ENCODE data around the gene SPTLC3.
"Not testable (repeated sequence)": the region's sequence is repeated elsewhere in the genome, so short reads cannot be mapped to it uniquely, and the experiment has no call there.

Gene SPTLC3
- total RNA-seq: 0 to 4.7 (median 1.3) reads per million in 17 experiments

- DNase-seq: peak; percentile 18 to 35 (median 20)
Observed at GRCh38 chr20:13008761-13009681, at the start of gene SPTLC3. Gene SPTLC3 (plus strand): TSS chr20:13008972. CDS start chr20:13009268, 296 bp downstream.

- no peak for DNase-seq
Observed at GRCh38 chr20:12961725-12962124, 47.0 kb upstream of the SPTLC3 start.

GRCh38 chr20:12962895-12963294 lies 45.9 kb upstream of the SPTLC3 start:
- DNase-seq: no peak

DNA sequence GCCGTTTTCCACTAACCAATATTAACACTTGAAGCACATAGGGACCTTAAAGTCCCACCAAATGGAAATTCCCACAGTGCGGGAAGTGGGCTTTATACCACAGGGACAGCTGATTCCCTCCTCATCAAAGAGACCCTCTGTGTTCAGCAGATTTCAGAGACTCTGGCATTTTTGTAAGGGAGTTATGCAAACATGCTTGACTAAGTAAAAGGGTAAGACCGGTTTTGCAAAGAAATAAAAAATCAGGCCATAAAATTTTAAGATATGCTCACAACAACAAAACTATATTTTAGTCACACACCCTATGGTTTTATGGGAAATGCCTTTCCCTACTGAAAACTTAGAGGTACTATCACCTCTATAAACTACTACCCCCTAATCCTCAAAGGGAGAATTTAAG lies 45.4 kb upstream of the SPTLC3 start:
- DNase-seq: no peak

- DNase-seq: peak in 1 of 4 experiments; percentile 14
Observed at GRCh38 chr20:12965212-12965869, 43.4 kb upstream of the SPTLC3 start.

GRCh38 chr20:12965870-12966251 lies 42.9 kb upstream of the SPTLC3 start:
- no peak for DNase-seq

DNA sequence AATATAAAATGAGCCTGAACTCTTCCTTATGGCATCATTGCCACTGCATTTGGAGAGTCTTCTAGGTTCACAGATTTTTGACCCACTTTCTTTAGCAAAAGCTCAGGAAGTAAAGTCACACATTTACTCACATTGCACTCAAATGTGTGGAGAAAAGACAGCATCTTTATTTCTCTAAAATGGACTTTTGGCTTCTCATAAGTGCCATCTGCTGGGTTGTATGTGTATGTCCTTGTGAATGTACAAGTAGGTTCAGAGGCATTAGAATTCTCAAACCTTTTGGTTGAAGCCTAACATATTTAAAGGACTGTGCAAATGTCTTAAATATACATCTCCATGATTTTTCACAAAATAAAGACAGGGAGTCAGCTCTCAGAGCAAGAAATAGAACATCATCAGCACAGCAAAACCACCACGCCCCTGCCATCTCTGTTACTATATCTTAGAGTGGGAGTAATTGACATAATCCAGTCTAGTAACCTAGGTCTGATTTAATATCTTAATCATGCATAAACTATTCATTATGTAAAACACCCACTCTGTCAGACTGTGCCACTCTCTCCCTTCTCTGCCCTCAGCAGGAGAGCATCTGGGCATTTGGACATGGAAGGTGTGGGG lies 42.2 kb upstream of the SPTLC3 start:
- DNase-seq: peak in 2 of 4 experiments; percentile 4 to 12

- DNase-seq: no peak
Observed at GRCh38 chr20:12967932-12968331, 40.8 kb upstream of the SPTLC3 start.

GRCh38 chr20:12968472-12968871 lies 40.3 kb upstream of the SPTLC3 start:
- no peak for DNase-seq

DNA sequence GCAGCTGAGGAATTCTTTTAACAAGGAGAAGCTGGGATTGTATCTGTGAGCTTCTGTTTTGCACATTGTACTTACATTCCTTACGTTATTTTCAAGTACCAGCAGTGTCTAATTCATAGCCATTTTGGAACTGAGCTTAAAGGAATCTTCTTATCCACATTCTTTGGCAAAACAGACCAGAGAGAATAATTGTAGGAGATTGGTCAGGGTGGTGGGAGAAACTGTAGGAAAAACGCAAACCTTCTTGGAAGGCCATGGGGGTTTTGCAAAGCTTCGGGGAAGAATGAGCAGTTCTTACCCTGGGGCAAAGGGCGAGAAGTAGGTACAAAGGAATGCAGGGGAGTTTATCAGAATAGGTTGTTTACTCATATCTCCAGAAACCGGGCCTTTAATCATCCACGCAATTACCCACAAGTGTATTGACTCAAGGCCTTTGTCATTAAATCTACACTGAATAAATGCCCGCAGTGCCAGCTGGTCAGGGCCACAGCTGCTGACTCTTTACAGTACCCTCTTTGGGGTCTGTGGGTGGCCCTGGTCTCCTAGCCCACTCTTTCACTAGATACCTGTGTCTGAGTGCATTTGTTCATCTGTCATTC lies 39.6 kb upstream of the SPTLC3 start:
- no peak for DNase-seq

DNA sequence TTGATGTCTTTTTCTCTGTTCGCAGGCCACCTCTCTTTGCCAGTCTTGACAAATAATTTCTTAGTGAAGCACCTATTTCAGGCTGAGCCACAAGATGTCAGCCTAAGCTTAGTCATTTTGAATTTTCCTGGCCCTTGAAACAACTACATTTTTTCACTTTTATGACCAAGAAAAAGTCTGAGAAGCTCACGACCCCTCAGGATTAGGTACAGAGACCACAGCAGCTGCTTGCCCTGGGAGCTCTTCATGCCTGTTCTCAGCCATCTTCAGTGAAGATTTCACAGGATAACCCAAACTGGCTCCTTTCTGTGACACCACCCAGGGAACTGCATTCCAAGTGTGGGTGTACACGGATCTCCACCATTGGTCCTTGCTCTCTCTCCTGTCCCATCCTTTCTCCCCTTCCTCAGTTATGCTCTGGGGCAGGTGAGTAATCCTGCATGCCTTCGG lies 38.4 kb upstream of the SPTLC3 start:
- DNase-seq: peak; percentile 30 to 52 (median 42)

DNA sequence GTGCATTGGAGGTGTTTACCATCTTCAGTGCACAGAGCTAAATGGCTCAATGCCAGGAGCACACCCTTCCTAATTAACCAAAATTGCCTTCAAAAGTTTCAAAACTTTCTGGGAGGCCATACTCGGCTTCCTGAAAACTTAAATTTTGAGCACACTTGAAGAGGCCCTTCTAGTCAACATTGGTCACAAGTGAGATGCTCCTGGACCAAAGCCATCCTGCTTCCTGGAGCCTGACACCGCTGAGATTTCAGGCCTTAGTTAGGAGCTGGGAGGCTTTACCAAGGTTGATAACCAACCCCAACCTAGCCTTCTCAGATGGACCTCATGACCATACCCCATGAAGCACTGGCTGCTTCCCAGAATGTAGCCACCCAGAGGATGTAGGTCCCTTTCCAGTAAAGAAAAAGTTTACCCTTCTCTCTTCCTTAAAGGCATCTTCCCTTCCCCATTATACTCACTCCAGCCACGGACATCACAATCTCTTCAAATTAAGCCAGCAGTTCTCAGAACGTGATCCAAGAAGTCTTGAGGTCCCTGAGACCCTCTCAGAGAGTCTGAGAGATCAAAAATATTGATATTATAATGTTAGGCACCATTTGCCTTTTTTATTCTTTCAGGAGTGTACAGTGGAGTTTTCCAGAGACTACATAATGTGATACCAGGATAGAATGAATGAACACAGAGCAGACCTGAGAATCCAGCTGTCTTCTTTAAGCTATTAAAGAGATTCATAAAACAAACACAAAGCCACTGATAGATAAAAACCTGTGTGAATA lies 32.8 kb upstream of the SPTLC3 start:
- no peak for DNase-seq

GRCh38 chr20:12976720-12977309 lies 32.0 kb upstream of the SPTLC3 start:
- DNase-seq: no peak

DNA sequence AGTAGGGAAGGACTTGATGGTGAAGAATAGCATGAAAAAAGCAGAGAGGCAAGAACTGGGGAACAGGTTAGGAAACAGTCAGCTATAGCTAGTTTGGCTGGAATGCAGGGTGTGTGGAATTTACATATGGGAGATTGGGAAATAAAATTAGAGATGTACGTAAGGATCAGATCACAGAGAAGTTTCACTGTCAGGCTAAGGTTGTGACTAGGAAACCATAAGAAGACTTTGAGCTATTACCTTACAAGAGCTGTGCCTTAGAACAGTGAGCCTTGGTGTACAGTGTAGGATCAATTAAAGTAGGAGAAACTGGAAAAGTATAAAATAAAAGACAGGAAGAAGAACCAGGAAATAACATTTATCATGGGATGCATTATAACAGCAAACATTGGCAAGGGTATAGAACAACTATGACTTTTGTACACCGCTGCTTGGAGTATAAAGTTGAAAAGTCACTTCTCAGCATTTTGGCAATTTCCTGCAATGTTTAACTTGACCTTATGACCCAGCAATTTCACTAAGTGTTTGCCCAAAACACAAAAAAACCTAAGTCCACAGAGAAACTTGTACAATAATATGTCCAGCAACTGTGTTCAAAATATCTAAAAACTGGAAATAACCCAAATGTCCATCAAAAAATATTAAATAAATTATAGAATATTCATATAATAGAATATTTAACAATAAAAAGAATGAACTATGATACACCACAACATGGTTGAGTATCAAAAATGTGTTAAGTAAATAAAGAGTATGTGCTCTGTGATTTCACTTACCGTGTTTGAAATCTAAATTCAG lies 31.2 kb upstream of the SPTLC3 start:
- DNase-seq: no peak

DNA sequence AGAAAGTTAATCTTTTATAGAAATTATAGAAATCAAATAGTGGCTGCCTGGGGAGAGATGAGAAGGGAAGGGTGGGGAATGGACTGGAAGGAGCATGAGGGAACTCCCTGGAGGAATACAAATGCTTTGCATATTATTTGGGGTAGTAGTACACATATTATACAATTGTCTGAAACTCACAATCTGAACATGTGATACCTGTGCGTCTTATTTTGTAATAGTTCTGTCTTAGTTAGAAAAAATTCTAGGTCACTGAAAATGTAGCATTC lies 30.7 kb upstream of the SPTLC3 start:
- DNase-seq: no peak

GRCh38 chr20:12978613-12979495 lies 29.9 kb upstream of the SPTLC3 start:
- DNase-seq: no peak

DNA sequence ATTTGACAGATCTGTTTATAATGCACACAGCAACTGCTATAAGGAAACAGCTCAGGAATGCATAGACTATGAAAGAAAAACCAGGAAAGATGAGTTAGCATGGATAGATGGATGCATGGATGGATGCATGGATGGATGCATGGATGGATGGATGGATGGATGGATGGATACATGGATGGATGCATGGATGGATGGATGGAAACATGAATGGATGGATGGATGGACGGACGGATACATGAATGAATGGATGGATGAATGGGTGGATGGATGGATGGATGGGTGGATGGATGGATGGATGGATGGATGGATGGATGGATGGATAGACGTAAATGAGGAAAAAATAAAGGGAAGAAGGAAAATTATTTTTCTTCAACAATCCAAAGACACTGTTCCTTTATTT lies 29.1 kb upstream of the SPTLC3 start:
- not testable (repeated sequence) for DNase-seq

DNA sequence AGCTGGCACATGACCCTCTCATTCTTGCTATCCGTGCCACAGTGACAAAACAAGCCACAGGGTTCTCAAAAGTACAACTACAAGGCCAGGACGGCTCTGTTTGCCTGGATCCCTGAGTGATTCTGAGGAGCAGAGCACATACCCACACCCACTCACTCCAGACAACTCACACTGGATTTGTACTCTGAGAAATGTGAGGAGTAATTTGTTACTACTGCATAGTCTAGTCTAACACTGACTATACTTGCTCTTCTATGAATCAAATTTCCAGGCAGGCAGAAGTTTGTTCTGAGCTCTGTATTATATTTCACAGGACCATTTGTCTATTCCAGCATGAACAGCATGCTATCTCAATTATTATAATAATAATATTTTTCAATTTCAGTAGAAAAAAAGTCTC lies 26.7 kb upstream of the SPTLC3 start:
- DNase-seq: no peak

DNA sequence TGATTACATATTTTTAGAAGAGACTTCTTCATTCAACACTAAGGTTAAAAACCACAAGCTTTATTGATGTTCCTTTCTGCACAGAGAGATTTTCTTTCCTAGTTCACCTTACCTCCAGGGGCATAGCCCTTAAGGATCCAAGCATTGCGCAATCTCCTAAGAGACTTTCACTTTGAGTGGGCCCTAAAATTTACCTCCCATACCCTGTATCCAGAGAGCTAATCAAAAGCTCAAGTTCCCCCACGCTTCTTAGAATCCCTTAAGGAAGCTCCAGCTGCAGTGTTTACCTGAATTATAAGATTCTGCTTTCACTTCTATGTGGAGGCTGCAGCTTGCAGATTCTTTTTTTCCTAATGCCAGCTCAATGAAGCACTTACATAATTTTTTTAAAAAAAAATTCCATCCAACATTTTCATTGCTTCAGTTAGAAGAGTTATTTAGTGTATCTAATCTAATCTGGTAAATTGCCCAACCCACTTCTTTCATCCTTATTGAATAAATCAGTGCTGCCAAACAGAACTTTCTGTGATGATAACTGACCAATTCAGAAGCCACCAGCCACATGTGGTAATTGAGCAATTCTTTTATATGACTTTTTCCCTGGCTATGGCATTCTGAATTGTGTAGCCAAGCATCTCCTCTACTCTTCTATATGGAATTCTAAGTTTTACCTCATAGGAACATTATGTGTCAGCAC lies 24.6 kb upstream of the SPTLC3 start:
- no peak for DNase-seq
